Right atrium auricular region (tissue), 2 donors: ENCODE results near the gene FOXC2. TPM values are rescaled to one million over a fixed set of nuclear protein-coding genes. Genes with fewer than 3 reads are reported as not detected.

Experiments used
- DNase-seq: peaks from one replicate; pipeline ENCODE4 v3.0.0-alpha.2; 2019; ENCODE audit warnings: low spot score
- H3K27ac ChIP-seq, 2 donors: fragments of 200-600 bp; sonication (generic); 1 replicate in 1 of 2; 2 replicates in 1 of 2; pipeline ENCODE4 v1.5.1; 2016 to 2019
- H3K27me3 ChIP-seq, 2 donors: fragments of 200-600 bp; sonication (generic); one replicate each; pipeline versions ENCODE4 v1.5.1 to v1.6.0; 2017 to 2019
- H3K36me3 ChIP-seq: fragments of 200-600 bp; sonication (generic); one replicate; pipeline ENCODE4 v1.5.1; 2016
- H3K4me1 ChIP-seq, 2 donors: fragments of 200-600 bp; sonication (generic); one replicate each; pipeline versions ENCODE4 v1.5.1 to v1.6.0; 2017 to 2019
- H3K4me3 ChIP-seq, 2 donors: fragments of 200-600 bp; sonication (generic); 1 replicate in 1 of 2; 2 replicates in 1 of 2; pipeline ENCODE4 v1.5.1; 2017 to 2019; ENCODE audit warnings: mild to moderate bottlenecking in 1 of 2, moderate library complexity in 1 of 2
- H3K9me3 ChIP-seq, 2 donors: fragments of 200-600 bp; sonication (generic); one replicate each; pipeline ENCODE4 v1.5.1; 2019
- total RNA-seq, 2 donors: library from RNA; depleted of rRNA; stranded (reverse); fragments of >200 nt; gene quantifications; one replicate each; pipeline ENCODE4 v1.1.0, GENCODE V29; 2016
- TF ChIP-seq, protein P1 (sequence below), 2 donors: fragments of 200-600 bp; sonication (generic); IDR thresholded peaks; one replicate each; pipeline ENCODE4 v1.5.1; 2019; ENCODE audit warnings: antibody characterized with exemption in 2 of 2

FOXC2 gene
- total RNA-seq, 2 donors from 2014 or later: 2.6 to 2.9 TPM

DNA sequence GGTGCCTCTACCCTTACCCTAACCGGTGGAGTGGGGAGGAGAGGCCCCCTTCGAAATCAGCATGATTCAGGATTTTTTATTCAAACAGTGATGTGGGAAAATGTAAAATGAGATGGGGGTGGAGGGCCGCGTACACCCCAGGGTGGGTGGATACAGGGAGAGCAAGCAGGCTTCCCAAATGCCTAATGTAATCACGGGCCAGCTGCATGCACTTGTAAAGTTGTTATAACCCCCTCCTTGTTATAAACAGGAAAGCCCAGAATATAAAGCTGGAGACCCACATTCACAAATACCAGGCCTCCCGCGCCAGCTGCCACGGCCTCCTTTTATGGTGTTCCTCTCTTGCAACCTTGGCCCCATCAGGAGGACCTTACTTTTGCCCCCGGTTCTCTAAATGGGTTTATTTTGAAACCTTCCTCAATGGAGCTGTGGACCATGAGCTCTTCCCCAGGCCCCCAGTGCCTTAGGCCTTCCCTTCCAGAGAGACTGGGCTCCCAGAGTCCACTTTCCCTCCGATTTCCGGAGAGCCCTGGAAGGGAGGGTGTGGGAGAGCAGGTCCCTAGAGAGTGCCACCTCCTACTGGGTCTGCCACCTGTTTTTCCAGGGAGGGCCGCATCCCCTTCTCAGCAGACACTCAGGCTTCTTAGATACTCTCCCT, 10.8 kb downstream of the FOXC2 start:
- Histone ChIP-seq H3K36me3 (no peaks in the 10 kb centered on the region), H3K4me1 (peaks cover 0 to 31% of the 10 kb centered on the region in 2 donors), H3K4me3 (peak overlapping the region in 1 of 2 donors; percentile 49), H3K27me3 (peaks cover 0 to 9% of the 10 kb centered on the region in 2 donors), H3K9me3 (no peaks in the 10 kb centered on the region), H3K27ac (peak overlapping the region; percentile 75 to 81)
- TF ChIP-seq, protein P1, sequence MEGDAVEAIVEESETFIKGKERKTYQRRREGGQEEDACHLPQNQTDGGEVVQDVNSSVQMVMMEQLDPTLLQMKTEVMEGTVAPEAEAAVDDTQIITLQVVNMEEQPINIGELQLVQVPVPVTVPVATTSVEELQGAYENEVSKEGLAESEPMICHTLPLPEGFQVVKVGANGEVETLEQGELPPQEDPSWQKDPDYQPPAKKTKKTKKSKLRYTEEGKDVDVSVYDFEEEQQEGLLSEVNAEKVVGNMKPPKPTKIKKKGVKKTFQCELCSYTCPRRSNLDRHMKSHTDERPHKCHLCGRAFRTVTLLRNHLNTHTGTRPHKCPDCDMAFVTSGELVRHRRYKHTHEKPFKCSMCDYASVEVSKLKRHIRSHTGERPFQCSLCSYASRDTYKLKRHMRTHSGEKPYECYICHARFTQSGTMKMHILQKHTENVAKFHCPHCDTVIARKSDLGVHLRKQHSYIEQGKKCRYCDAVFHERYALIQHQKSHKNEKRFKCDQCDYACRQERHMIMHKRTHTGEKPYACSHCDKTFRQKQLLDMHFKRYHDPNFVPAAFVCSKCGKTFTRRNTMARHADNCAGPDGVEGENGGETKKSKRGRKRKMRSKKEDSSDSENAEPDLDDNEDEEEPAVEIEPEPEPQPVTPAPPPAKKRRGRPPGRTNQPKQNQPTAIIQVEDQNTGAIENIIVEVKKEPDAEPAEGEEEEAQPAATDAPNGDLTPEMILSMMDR (IDR thresholded peaks at IDR 0.05): no peak
- no peak for DNase-seq

DNA sequence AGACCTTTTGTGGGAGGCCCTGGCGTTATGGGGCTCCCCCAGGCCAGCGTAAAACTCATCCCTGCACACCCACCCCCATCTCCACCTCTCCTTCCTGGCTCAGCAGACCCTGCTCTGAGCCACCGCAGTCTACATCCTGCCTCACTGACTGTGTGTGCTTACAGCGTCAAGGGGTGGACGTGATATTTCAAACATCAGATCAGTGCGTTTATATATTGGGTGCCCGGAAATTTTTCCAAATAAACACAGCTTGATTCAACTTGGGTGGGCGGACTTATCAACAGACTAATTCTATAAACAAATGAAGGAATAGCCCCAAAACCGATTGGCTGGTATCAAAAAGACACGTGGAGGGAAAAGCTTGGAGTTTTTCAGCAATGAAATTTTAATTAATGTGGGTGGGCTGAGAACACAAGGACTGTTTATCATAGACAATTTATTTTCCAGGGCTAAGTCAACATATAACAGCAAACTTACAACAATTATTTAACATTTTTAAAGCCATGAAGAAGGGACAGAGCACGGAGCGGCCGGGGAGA, 11.5 kb downstream of the FOXC2 start, which contains the start of gene FOXL1:
Gene FOXL1, plus strand, starts transcription at position 489 of the 539 bp plus-strand sequence. CDS start 175 bp downstream, outside the sequence.
- no peaks in the 10 kb centered on the region for H3K9me3 ChIP-seq
- peak within 1 kb of the TSS; percentile 11 to 49 for H3K4me3 ChIP-seq
- peak within 1 kb of the TSS; percentile 75 to 81 for H3K27ac ChIP-seq
- no peak for DNase-seq
- TF ChIP-seq, protein P1 (IDR thresholded peaks at IDR 0.05): no peak
- H3K4me1 ChIP-seq: peaks cover 0 to 31% of the 10 kb centered on the region in 2 donors
- H3K36me3 ChIP-seq: no peaks in the 10 kb centered on the region
- H3K27me3 ChIP-seq: peaks cover 0 to 9% of the 10 kb centered on the region in 2 donors

DNA sequence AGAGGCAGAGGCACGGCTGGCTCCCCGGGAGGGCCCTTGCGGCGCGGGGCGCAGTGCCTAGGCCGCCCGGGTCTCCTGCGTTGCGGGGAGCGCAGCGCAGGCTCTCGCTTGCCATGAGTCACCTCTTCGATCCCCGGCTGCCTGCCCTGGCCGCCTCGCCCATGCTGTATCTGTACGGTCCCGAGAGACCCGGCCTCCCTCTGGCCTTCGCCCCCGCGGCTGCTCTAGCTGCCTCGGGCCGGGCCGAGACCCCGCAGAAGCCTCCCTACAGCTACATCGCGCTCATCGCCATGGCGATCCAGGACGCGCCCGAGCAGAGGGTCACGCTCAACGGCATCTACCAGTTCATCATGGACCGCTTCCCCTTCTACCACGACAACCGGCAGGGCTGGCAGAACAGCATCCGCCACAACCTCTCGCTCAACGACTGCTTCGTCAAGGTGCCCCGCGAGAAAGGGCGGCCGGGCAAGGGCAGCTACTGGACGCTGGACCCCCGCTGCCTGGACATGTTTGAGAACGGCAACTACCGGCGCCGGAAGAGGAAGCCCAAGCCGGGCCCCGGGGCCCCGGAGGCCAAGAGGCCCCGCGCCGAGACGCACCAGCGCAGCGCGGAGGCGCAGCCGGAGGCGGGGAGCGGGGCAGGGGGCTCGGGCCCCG, 12.1 kb downstream of the FOXC2 start:
- Histone ChIP-seq H3K27ac (peak overlapping the region; percentile 75 to 81), H3K4me1 (peaks cover 0 to 31% of the 10 kb centered on the region in 2 donors), H3K27me3 (peaks cover 0 to 9% of the 10 kb centered on the region in 2 donors), H3K36me3 (no peaks in the 10 kb centered on the region), H3K9me3 (no peaks in the 10 kb centered on the region), H3K4me3 (peak overlapping the region; percentile 11 to 34)
- TF ChIP-seq, protein P1 (IDR thresholded peaks at IDR 0.05): no peak
- DNase-seq: no peak

DNA sequence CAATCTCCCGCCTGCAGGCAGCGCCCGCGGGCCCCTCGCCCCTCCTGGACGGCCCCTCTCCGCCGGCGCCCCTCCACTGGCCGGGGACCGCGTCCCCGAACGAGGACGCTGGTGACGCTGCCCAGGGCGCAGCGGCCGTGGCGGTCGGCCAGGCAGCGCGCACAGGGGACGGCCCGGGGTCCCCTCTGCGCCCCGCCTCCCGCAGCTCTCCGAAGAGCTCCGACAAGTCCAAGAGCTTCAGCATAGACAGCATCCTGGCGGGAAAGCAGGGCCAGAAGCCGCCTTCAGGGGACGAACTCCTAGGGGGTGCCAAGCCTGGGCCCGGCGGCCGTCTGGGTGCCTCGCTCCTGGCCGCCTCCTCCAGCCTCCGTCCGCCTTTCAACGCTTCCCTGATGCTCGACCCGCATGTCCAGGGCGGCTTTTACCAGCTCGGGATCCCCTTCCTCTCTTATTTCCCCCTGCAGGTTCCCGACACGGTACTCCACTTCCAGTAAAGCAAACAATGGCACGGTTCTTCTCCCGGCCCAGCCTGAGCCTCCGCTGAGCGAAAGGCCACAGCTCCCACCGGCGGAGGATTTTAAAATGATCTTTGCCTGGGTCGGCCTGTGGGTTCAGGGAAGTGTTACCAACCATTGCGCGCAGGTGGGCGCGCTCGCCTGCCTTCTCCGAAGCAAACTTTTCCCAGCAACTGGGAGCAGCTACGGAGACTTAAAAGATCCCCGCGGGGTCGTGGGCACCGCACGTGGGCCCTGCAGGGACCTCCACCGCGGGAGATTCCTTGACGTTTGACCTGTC, 12.8 kb downstream of the FOXC2 start:
- TF ChIP-seq, protein P1 (IDR thresholded peaks at IDR 0.05): no peak
- no peaks in the 10 kb centered on the region for H3K9me3 ChIP-seq
- H3K27ac ChIP-seq: peak overlapping the region; percentile 75 to 81
- H3K27me3 ChIP-seq: peaks cover 0 to 9% of the 10 kb centered on the region in 2 donors
- no peaks in the 10 kb centered on the region for H3K36me3 ChIP-seq
- H3K4me1 ChIP-seq: peaks cover 0 to 31% of the 10 kb centered on the region in 2 donors
- no peak for DNase-seq
- peak overlapping the region; percentile 11 to 34 for H3K4me3 ChIP-seq

DNA sequence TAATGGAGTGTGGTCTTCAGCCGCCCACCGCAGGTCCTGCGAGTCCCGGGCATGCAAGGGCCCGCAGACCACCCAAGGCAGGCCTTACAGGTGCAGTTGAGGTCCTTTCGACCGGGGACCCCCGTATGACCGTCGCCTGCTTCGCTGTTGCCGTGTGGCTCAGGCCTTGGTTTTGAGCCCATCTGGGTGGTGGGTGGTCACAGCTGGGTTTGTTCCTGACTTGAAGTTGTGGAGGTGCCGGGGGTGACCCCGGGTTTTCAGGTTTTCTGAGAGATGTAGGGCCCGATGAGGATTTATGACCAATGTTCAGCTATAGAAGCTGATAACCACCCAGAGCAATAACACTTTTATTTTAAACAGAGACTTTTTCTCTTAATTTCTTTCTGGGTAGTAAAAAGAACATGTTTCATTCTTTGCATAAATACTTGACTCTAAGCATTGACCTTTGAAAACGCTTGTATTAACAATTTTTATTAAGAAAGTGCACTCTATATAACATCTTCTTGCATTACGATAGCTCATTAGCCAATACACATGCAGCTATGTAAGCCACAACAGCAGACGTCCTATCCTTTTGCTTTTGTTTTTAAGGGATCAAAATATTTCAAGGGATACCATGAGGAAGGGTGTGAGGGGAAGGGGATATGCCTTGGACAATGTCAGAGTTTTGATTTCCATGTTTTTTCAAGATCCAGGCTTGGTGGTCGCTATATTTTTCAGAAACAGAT, 13.6 kb downstream of the FOXC2 start:
- no peak for DNase-seq
- Histone ChIP-seq H3K36me3 (no peaks in the 10 kb centered on the region), H3K27me3 (peaks cover 0 to 9% of the 10 kb centered on the region in 2 donors), H3K27ac (peak overlapping the region; percentile 75 to 81), H3K4me3 (no peak overlapping the region), H3K9me3 (no peaks in the 10 kb centered on the region), H3K4me1 (peaks cover 0 to 24% of the 10 kb centered on the region in 2 donors)
- TF ChIP-seq, protein P1 (IDR thresholded peaks at IDR 0.05): no peak
